ENCODE measurements around the gene LIM2.
"Not testable (repeated sequence)": the region's sequence is repeated elsewhere in the genome, so short reads cannot be mapped to it uniquely, and the experiment has no call there.

LIM2 gene

GRCh38 chr19:51387924-51388389 lies at the start of gene LIM2:
LIM2 (minus strand) TSS chr19:51387974; CDS start chr19:51387443, 531 bp downstream.
- DNase-seq = no peak

GRCh38 chr19:51434456-51434855 lies 46.7 kb upstream of the LIM2 start:
- no peak for DNase-seq

- DNase-seq = no peak
Observed at GRCh38 chr19:51433043-51433442, 45.3 kb upstream of the LIM2 start.

- DNase-seq = no peak
Observed at GRCh38 chr19:51431124-51431523, 43.4 kb upstream of the LIM2 start.

GRCh38 chr19:51430221-51430620 lies 42.4 kb upstream of the LIM2 start:
- no peak for DNase-seq

GRCh38 chr19:51427201-51427600 lies 39.4 kb upstream of the LIM2 start:
- DNase-seq = no peak

GRCh38 chr19:51422053-51422448 lies 34.3 kb upstream of the LIM2 start:
- DNase-seq = peak; percentile 96

GRCh38 chr19:51421229-51422052 lies 33.7 kb upstream of the LIM2 start:
- DNase-seq = peak in 1 of 2 donors; percentile 27

- DNase-seq = not testable (repeated sequence)
Observed at GRCh38 chr19:51420511-51420910, 32.7 kb upstream of the LIM2 start.

GRCh38 chr19:51418707-51419106 lies 30.9 kb upstream of the LIM2 start:
- no peak for DNase-seq

GRCh38 chr19:51417810-51418157 lies 30.0 kb upstream of the LIM2 start:
- no peak for DNase-seq

GRCh38 chr19:51417107-51417809 lies 29.5 kb upstream of the LIM2 start, which contains the start of gene SIGLEC10:
SIGLEC10 (minus strand) TSS chr19:51417642; CDS start chr19:51417581, 61 bp downstream.
- peak; percentile 43 to 61 for DNase-seq

GRCh38 chr19:51416422-51416821 lies 28.6 kb upstream of the LIM2 start:
- not testable (repeated sequence) for DNase-seq

- no peak for DNase-seq
Observed at GRCh38 chr19:51415187-51415586, 27.4 kb upstream of the LIM2 start.

GRCh38 chr19:51410950-51411748 lies 23.4 kb upstream of the LIM2 start:
- no peak for DNase-seq

- DNase-seq = peak in 1 of 2 donors; percentile 31
Observed at GRCh38 chr19:51407511-51408131, 19.8 kb upstream of the LIM2 start.

- DNase-seq = no peak
Observed at GRCh38 chr19:51402117-51402516, 14.3 kb upstream of the LIM2 start.

GRCh38 chr19:51399936-51400335 lies 12.2 kb upstream of the LIM2 start:
- not testable (repeated sequence) for DNase-seq

- DNase-seq = no peak
Observed at GRCh38 chr19:51399231-51399630, 11.5 kb upstream of the LIM2 start.

GRCh38 chr19:51398096-51398704 lies 10.4 kb upstream of the LIM2 start:
- DNase-seq = no peak

GRCh38 chr19:51397453-51397852 lies 9.7 kb upstream of the LIM2 start:
- DNase-seq = not testable (repeated sequence)

GRCh38 chr19:51396175-51396574 lies 8.4 kb upstream of the LIM2 start:
- no peak for DNase-seq

Measured in stimulated activated CD4-positive, alpha-beta T cell treated with anti-CD3 and anti-CD28 coated beads, Interleukin-2, amount 100 ng/mL, for 24 hours (primary cell).